Panc1 (cell line): ENCODE data around the gene MRPL51. TPM values are rescaled to one million over a fixed set of nuclear protein-coding genes. Genes with fewer than 3 reads are reported as not detected.

ENCODE experiments used
- ATAC-seq: fragments of 200-7000 bp; cut with Tn5 transposase; 2 replicates; pipeline ENCODE4 v1.9.1; 2020; ENCODE audit warnings: mild to moderate bottlenecking, moderate library complexity
- BruUV-seq: library from RNA; stranded (reverse); fragments of 400-500 nt; replicated peaks from 2 replicates; lab custom pipeline; 2021; lab: Mats Ljungman, UMichigan
- CTCF ChIA-PET: fragments of 300-600 bp; sonication (Branson Sonifier 250); formaldehyde crosslinking; loops from one replicate; lab custom pipeline; 2022; ENCODE audit warnings: antibody characterized with exemption; lab: Charles Lee
- POLR2A ChIA-PET: fragments of 300-600 bp; sonication (Branson Sonifier 250); formaldehyde crosslinking; loops from one replicate; lab custom pipeline; 2022; ENCODE audit warnings: antibody characterized with exemption; lab: Charles Lee
- DNase-seq: peaks from one replicate; pipeline ENCODE4 v3.0.0-alpha.2; 2010; ENCODE audit warnings: low read depth, low spot score
- H3K27ac ChIP-seq: 2 replicates; pipeline ENCODE4 v1.5.1; 2011; ENCODE audit warnings: mild to moderate bottlenecking, low read length, inconsistent platforms
- H3K27me3 ChIP-seq: fragments of 200-500 bp; sonication (Bioruptor generic); 2 replicates; pipeline ENCODE4 v1.6.0; 2014; ENCODE audit warnings: low read length, inconsistent platforms; ENCODE audit not compliant: control insufficient read depth, insufficient read depth
- H3K36me3 ChIP-seq: fragments of 200-500 bp; sonication (Bioruptor generic); 2 replicates; pipeline ENCODE4 v1.5.1; 2014; ENCODE audit warnings: inconsistent platforms, mild to moderate bottlenecking, low read length, moderate library complexity; ENCODE audit not compliant: control insufficient read depth, insufficient read depth
- H3K4me1 ChIP-seq: 2 replicates; pipeline ENCODE4 v1.5.1; 2011; ENCODE audit warnings: inconsistent platforms, mild to moderate bottlenecking, low read length, moderate library complexity; ENCODE audit not compliant: control insufficient read depth, insufficient read depth
- H3K4me3 ChIP-seq, 2 experiments: 2 replicates each; pipeline ENCODE4 v1.5.1; 2011 to 2012; ENCODE audit warnings: low read depth in 2 of 2, low read length in 2 of 2, mild to moderate bottlenecking in 2 of 2, inconsistent platforms in 1 of 2, moderate library complexity in 1 of 2
- H3K9me3 ChIP-seq: fragments of 200-500 bp; sonication (Bioruptor generic); 2 replicates; pipeline ENCODE4 v1.5.1; 2014; ENCODE audit warnings: low read depth, mild to moderate bottlenecking, inconsistent platforms, low read length, moderate library complexity; ENCODE audit not compliant: control insufficient read depth, insufficient read depth
- CTCF ChIP-seq: fragments of 450-650 bp; IDR thresholded peaks from 2 replicates; pipeline ENCODE4 v1.5.1; 2017; ENCODE audit warnings: mild to moderate bottlenecking
- POLR2AphosphoS5 ChIP-seq: IDR thresholded peaks from 2 replicates; pipeline ENCODE4 v1.6.1; 2012; ENCODE audit warnings: mild to moderate bottlenecking, low read depth, low read length, moderate library complexity
- REST ChIP-seq, 2 experiments: IDR thresholded peaks; 2 replicates each; pipeline ENCODE4 v1.6.1; 2011 to 2012; ENCODE audit warnings: low read depth in 2 of 2, control low read depth in 1 of 2, low read length in 1 of 2, mild to moderate bottlenecking in 1 of 2, moderate library complexity in 1 of 2; ENCODE audit not compliant: insufficient read depth in 1 of 2
- SIN3A ChIP-seq: IDR thresholded peaks from 2 replicates; pipeline ENCODE4 v1.6.1; 2012; ENCODE audit warnings: low read depth, mild to moderate bottlenecking, low read length, moderate library complexity, borderline replicate concordance; ENCODE audit not compliant: insufficient read depth
- TCF7L2 ChIP-seq: IDR thresholded peaks from 2 replicates; pipeline ENCODE4 v1.6.1; 2011; ENCODE audit warnings: mild to moderate bottlenecking, low read depth, low read length, inconsistent platforms
- in situ Hi-C: cut with HindIII; loops from 2 replicates; pipeline ENCODE4 v1.10.0; 2016; ENCODE audit warnings: low sequenced_read_pairs, low pct_unique_long_range_greater_than_20kb
- intact Hi-C: fragments of 100-400 bp; cut with micrococcal nuclease; formaldehyde crosslinking; loops from one replicate; pipeline ENCODE4 v1.10.0; 2022; ENCODE audit not compliant: unreplicated experiment
- total RNA-seq: library from RNA; stranded (reverse); gene quantifications from one replicate; pipeline ENCODE4 v1.2.1, GENCODE V29; 2021; ENCODE audit not compliant: unreplicated experiment

The MRPL51 gene
- total RNA-seq, 1 experiment from 2014 or later = 194 TPM

GRCh38 chr12:6539707-6540134, 46.7 kb upstream of the MRPL51 start:
- CTCF ChIA-PET = interaction anchor here (0.6 to 0.7 kb wide), 2 partner anchors 65 to 159 kb away, joined by 3 to 4 read pairs; no protein-coding TSS in a partner anchor
- TF ChIP-seq REST (IDR thresholded peaks at IDR 0.05; ENCODE audit: insufficient read depth in 1 of 2, low read depth in 2 of 2, low read length in 1 of 2) (no peak), CTCF (no peak; the same call in 1 of the 2 replicates), POLR2AphosphoS5 (no peak), SIN3A (no peak), TCF7L2 (no peak)
- intact Hi-C loops (no loop called here), in situ Hi-C loops (no loop called here)
- peaks cover 7% of the 10 kb centered on the region for H3K36me3 ChIP-seq
- DNase-seq = no peak
- 0 out of 2 replicates have a peak overlapping the region, but pooled peaks have one; percentile 44 for H3K27ac ChIP-seq
- peaks cover 41% of the 10 kb centered on the region for H3K4me1 ChIP-seq
- POLR2A ChIA-PET = interaction anchor here (0.7 kb wide), 1 partner anchor 12 kb away, joined by 3 read pairs; no protein-coding TSS in a partner anchor
- peak; percentile 58 for ATAC-seq
- peak overlapping the region in 1 of 2 experiments; percentile 27; a peak in 1 of 4 replicates for H3K4me3 ChIP-seq
- H3K27me3 ChIP-seq = no peaks in the 10 kb centered on the region
- no peaks in the 10 kb centered on the region for H3K9me3 ChIP-seq
- no TSS peak for BruUV-seq

GRCh38 chr12:6539314-6539682, 46.2 kb upstream of the MRPL51 start:
- no peak for DNase-seq
- Histone ChIP-seq H3K4me1 (peaks cover 41% of the 10 kb centered on the region), H3K27ac (no peak overlapping the region; the same call in 1 of the 2 replicates), H3K9me3 (no peaks in the 10 kb centered on the region), H3K36me3 (peaks cover 7% of the 10 kb centered on the region), H3K4me3 (no peak overlapping the region), H3K27me3 (no peaks in the 10 kb centered on the region)
- in situ Hi-C loops (no loop called here), intact Hi-C loops (no loop called here)
- TF ChIP-seq POLR2AphosphoS5 (no peak), CTCF (no peak), TCF7L2 (no peak), REST (IDR thresholded peaks at IDR 0.05; ENCODE audit: insufficient read depth in 1 of 2, low read depth in 2 of 2, low read length in 1 of 2) (no peak), SIN3A (no peak)
- POLR2A ChIA-PET = interaction anchor here (0.7 kb wide), 1 partner anchor 12 kb away, joined by 3 read pairs; no protein-coding TSS in a partner anchor
- peak; percentile 17 for ATAC-seq
- CTCF ChIA-PET = interaction anchor here (0.7 kb wide), 1 partner anchor 65 kb away, joined by 4 read pairs; no protein-coding TSS in a partner anchor
- BruUV-seq = no TSS peak
